SK-N-SH treated with all-trans-retinoic acid at 6 μM for 48 hours (cell line): ENCODE measurements around the gene SNCB.

ENCODE experiments used
- ATAC-seq: fragments of 200-7000 bp; cut with Tn5 transposase; 3 replicates; pipeline ENCODE4 v1.9.1; 2020; ENCODE audit warnings: mild to moderate bottlenecking, moderate library complexity
- BACH2 ChIP-seq: fragments of 250-450 bp; sonication (Bioruptor Pico); IDR thresholded peaks from 2 replicates; pipeline ENCODE4 v1.9.0; 2021; ENCODE audit warnings: mild to moderate bottlenecking, borderline replicate concordance
- CSDC2 ChIP-seq: fragments of 250-450 bp; sonication (Bioruptor Pico); IDR thresholded peaks from 2 replicates; pipeline ENCODE4 v1.5.0; 2020; ENCODE audit warnings: mild to moderate bottlenecking, moderate library complexity
- ESRRG ChIP-seq: fragments of 250-450 bp; sonication (Bioruptor Pico); IDR thresholded peaks from 2 replicates; pipeline ENCODE4 v1.6.1; 2021; ENCODE audit warnings: mild to moderate bottlenecking
- GLIS3 ChIP-seq: fragments of 250-450 bp; sonication (Bioruptor Pico); IDR thresholded peaks from 2 replicates; pipeline ENCODE4 v1.5.0; 2020; ENCODE audit warnings: mild to moderate bottlenecking, moderate library complexity
- OSR1 ChIP-seq: fragments of 250-450 bp; sonication (Bioruptor Pico); IDR thresholded peaks from 2 replicates; pipeline ENCODE4 v1.8.0; 2022; ENCODE audit warnings: moderate library complexity, mild to moderate bottlenecking, inconsistent platforms
- PPARA ChIP-seq: fragments of 250-450 bp; sonication (Bioruptor Pico); IDR thresholded peaks from 2 replicates; pipeline ENCODE4 v1.5.0; 2020; ENCODE audit warnings: mild to moderate bottlenecking, borderline replicate concordance
- RARB ChIP-seq: fragments of 250-450 bp; sonication (Bioruptor Pico); IDR thresholded peaks from 2 replicates; pipeline ENCODE4 v1.8.0; 2021; ENCODE audit warnings: mild to moderate bottlenecking, moderate library complexity
- SNAI2 ChIP-seq: fragments of 250-450 bp; sonication (Bioruptor Pico); IDR thresholded peaks from 2 replicates; pipeline ENCODE4 v1.5.0; 2020; ENCODE audit warnings: mild to moderate bottlenecking, moderate library complexity
- TCF4 ChIP-seq: fragments of 250-450 bp; sonication (Bioruptor Pico); IDR thresholded peaks from 2 replicates; pipeline ENCODE4 v1.8.0; 2021; ENCODE audit warnings: mild to moderate bottlenecking, moderate library complexity, borderline replicate concordance
- TOX ChIP-seq: fragments of 250-450 bp; sonication (Bioruptor Pico); IDR thresholded peaks from 2 replicates; pipeline ENCODE4 v1.8.0; 2021; ENCODE audit warnings: mild to moderate bottlenecking, moderate library complexity, borderline replicate concordance
- TSHZ2 ChIP-seq: fragments of 250-450 bp; sonication (Bioruptor Pico); IDR thresholded peaks from 2 replicates; pipeline ENCODE4 v1.5.0; 2020; ENCODE audit warnings: mild to moderate bottlenecking, moderate library complexity
- ZFP3 ChIP-seq: fragments of 250-450 bp; sonication (Bioruptor Pico); IDR thresholded peaks from 2 replicates; pipeline ENCODE4 v1.5.0; 2020; ENCODE audit warnings: mild to moderate bottlenecking, moderate library complexity
- ZNF565 ChIP-seq: fragments of 450-650 bp; formaldehyde crosslinking; conservative IDR thresholded peaks from 2 replicates; pipeline ENCODE4 v1.5.0; 2020; ENCODE audit warnings: low read depth, mild to moderate bottlenecking, moderate library complexity
- ZNF70 ChIP-seq: fragments of 450-650 bp; formaldehyde crosslinking; IDR thresholded peaks from 2 replicates; pipeline ENCODE4 v1.5.0; 2020; ENCODE audit warnings: mild to moderate bottlenecking, moderate library complexity
- TF ChIP-seq, protein P1 (sequence below): fragments of 250-450 bp; sonication (Bioruptor Pico); IDR thresholded peaks from 2 replicates; pipeline ENCODE4 v1.5.1; 2021; ENCODE audit warnings: mild to moderate bottlenecking, moderate library complexity
- TF ChIP-seq, protein P2 (sequence below): fragments of 250-450 bp; sonication (Bioruptor Pico); IDR thresholded peaks from 2 replicates; pipeline ENCODE4 v1.5.1; 2020; ENCODE audit warnings: low read depth, mild to moderate bottlenecking, moderate library complexity
- TF ChIP-seq, protein P3 (sequence below): fragments of 250-450 bp; sonication (Bioruptor Pico); IDR thresholded peaks from 2 replicates; pipeline ENCODE4 v1.8.0; 2020; ENCODE audit warnings: mild to moderate bottlenecking, moderate library complexity, borderline replicate concordance

The SNCB gene

GRCh38 chr5:176577312-176578176, 52.8 kb downstream of the SNCB start:
- ATAC-seq = no peak
- TF ChIP-seq SNAI2 (CRISPR knock-in tag) = no peak
- TF ChIP-seq PPARA (CRISPR knock-in tag) = no peak
- TF ChIP-seq ZNF70 (CRISPR knock-in tag) = no peak

DNA sequence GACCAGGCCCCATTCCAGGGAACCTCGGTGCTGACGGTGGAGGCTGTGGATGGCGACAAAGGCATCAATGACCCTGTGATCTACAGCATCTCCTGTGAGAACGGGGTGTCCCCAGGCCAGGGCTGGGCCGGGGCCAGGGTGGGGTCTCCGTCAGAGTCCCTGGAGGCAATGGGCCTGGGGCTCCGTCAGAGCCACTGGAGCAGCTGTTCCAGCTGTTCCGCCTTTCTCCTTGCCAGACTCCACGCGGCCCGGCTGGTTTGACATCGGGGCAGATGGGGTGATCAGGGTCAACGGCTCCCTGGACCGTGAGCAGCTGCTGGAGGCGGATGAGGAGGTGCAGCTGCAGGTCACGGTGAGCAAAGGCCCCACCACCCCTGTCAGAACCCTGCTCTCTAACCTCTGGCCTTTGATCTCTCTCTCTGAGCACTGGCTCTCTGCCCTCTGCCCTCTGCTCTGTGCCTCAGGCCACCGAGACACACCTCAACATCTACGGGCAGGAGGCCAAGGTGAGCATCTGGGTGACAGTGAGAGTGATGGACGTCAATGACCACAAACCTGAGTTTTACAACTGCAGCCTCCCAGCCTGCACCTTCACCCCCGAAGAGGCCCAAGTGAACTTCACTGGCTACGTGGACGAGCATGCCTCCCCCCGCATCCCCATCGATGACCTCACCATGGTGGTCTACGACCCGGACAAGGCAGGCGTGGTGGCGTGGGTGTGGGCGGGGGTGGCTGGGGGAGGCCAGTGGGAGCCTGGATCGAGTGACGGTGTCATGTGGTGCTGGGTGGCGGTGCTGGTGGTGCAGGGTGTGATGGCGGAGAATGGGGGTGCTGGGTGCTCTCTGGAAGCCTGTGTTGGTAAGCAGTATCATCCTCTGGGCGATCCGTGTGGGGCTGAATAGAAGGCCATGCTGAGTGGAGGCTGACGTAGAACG, 54.6 kb downstream of the SNCB start:
- ATAC-seq = no peak

GRCh38 chr5:176575066-176575465, 55.3 kb downstream of the SNCB start:
- no peak for ATAC-seq
- TF ChIP-seq, protein P1, sequence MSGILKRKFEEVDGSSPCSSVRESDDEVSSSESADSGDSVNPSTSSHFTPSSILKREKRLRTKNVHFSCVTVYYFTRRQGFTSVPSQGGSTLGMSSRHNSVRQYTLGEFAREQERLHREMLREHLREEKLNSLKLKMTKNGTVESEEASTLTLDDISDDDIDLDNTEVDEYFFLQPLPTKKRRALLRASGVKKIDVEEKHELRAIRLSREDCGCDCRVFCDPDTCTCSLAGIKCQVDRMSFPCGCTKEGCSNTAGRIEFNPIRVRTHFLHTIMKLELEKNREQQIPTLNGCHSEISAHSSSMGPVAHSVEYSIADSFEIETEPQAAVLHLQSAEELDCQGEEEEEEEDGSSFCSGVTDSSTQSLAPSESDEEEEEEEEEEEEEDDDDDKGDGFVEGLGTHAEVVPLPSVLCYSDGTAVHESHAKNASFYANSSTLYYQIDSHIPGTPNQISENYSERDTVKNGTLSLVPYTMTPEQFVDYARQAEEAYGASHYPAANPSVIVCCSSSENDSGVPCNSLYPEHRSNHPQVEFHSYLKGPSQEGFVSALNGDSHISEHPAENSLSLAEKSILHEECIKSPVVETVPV (CRISPR knock-in tag) = no peak
- no peak for TF ChIP-seq CSDC2 (CRISPR knock-in tag)
- no peak for TF ChIP-seq PPARA (CRISPR knock-in tag)
- TF ChIP-seq OSR1 (CRISPR knock-in tag) = no peak
- TF ChIP-seq, protein P2, sequence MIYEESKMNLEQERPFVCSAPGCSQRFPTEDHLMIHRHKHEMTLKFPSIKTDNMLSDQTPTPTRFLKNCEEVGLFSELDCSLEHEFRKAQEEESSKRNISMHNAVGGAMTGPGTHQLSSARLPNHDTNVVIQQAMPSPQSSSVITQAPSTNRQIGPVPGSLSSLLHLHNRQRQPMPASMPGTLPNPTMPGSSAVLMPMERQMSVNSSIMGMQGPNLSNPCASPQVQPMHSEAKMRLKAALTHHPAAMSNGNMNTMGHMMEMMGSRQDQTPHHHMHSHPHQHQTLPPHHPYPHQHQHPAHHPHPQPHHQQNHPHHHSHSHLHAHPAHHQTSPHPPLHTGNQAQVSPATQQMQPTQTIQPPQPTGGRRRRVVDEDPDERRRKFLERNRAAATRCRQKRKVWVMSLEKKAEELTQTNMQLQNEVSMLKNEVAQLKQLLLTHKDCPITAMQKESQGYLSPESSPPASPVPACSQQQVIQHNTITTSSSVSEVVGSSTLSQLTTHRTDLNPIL = no peak
- TF ChIP-seq TCF4 (CRISPR knock-in tag) = no peak
- no peak for TF ChIP-seq ZFP3

More for the DNA sequence above, 54.6 kb downstream of the SNCB start:
- TF ChIP-seq, protein P1 (CRISPR knock-in tag) = no peak
- TF ChIP-seq TCF4 (CRISPR knock-in tag) (no peak), GLIS3 (CRISPR knock-in tag) (no peak), ZNF565 (CRISPR knock-in tag) (no peak), RARB (no peak), TOX (CRISPR knock-in tag) (no peak), ESRRG (CRISPR knock-in tag) (no peak), TSHZ2 (CRISPR knock-in tag) (no peak), ZNF70 (CRISPR knock-in tag) (no peak), BACH2 (CRISPR knock-in tag) (no peak), SNAI2 (CRISPR knock-in tag) (no peak)
- TF ChIP-seq, protein P3, sequence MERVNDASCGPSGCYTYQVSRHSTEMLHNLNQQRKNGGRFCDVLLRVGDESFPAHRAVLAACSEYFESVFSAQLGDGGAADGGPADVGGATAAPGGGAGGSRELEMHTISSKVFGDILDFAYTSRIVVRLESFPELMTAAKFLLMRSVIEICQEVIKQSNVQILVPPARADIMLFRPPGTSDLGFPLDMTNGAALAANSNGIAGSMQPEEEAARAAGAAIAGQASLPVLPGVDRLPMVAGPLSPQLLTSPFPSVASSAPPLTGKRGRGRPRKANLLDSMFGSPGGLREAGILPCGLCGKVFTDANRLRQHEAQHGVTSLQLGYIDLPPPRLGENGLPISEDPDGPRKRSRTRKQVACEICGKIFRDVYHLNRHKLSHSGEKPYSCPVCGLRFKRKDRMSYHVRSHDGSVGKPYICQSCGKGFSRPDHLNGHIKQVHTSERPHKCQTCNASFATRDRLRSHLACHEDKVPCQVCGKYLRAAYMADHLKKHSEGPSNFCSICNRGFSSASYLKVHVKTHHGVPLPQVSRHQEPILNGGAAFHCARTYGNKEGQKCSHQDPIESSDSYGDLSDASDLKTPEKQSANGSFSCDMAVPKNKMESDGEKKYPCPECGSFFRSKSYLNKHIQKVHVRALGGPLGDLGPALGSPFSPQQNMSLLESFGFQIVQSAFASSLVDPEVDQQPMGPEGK (CRISPR knock-in tag) = no peak
- TF ChIP-seq, protein P2 = no peak
